Lung microvascular endothelial cell (primary cell): Measurements from ENCODE around the gene OR2T4. TPM values are rescaled to one million over a fixed set of nuclear protein-coding genes. Genes with fewer than 3 reads are reported as not detected.

ENCODE experiments used
- DNase-seq, 2 donors: peaks; one replicate each; pipeline versions ENCODE4 v3.0.0 to v3.0.0-alpha.2; 2010; ENCODE audit warnings: low read depth in 2 of 2
- total RNA-seq: library from RNA; depleted of rRNA; stranded (reverse); fragments of >200 nt; gene quantifications from 2 replicates; pipeline ENCODE4 v1.2.1, GENCODE V29; 2014

The OR2T4 gene
- not detected in 2 replicates for total RNA-seq

DNA sequence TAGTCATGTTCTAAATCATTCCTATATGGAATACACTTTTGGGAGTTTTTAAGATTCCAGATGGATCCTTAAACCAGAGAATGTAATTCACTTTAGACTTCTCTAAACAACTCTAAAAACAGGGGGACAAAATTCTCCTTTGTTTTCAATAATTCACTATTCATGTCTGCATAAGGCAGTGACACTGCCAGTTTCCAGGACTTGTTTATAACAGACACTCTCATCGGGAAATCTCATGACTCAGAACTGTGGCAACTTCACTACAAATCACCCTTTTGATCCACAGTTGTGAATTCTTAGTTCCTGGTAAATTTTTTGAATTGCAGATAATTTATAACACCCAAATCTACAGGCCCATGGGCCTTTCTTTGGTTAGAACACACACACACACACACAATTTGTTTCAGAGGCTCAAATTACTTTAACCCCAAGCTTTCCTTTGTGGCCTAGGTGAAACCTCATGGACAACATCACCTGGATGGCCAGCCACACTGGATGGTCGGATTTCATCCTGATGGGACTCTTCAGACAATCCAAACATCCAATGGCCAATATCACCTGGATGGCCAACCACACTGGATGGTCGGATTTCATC lies at the start of gene OR2T4:
TSS of gene OR2T4 (plus strand) at position 545 of the 595 bp plus-strand sequence. CDS start at position 545, 0 bp downstream.
- no peak for DNase-seq

GRCh38 chr1:248316796-248317195 lies 44.7 kb upstream of the OR2T4 start:
- DNase-seq = no peak

- DNase-seq = no peak
These were observed 37.0 kb upstream of the OR2T4 start, which contains the start of gene OR2M7 for GRCh38 chr1:248324468-248324867. Gene OR2M7 (minus strand): TSS chr1:248324568. CDS start chr1:248324568, 0 bp downstream.

DNA sequence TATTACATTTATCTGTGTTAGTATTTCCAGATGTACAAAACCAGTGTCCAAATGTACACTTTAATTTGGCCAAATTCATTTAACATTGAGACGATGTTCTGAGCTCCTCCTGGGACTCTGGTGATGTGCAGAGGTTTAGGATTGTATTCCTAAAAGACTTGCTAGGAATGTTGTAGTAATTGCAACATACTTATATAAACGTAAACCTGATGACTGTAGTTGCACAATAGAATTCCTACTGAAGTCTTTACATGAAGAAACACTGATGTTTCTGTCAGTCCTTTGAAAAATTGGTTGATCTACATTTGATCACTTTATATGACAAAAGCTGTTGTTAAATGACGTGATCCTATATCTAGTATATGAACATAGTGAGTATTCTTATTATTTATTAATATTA lies 18.0 kb upstream of the OR2T4 start:
- no peak for DNase-seq

- DNase-seq = no peak
These were observed 13.0 kb upstream of the OR2T4 start, which contains the start of gene OR14C36 for GRCh38 chr1:248348475-248348874. Gene OR14C36 (plus strand): TSS chr1:248348775. CDS start chr1:248348775, 0 bp downstream.

- DNase-seq = no peak
These were observed 2.0 kb upstream of the OR2T4 start for GRCh38 chr1:248359415-248359814.

GRCh38 chr1:248366609-248367008 lies 5.1 kb downstream of the OR2T4 start:
- DNase-seq = no peak

- no peak for DNase-seq
These were observed 10.9 kb downstream of the OR2T4 start for GRCh38 chr1:248372394-248372793.

DNA sequence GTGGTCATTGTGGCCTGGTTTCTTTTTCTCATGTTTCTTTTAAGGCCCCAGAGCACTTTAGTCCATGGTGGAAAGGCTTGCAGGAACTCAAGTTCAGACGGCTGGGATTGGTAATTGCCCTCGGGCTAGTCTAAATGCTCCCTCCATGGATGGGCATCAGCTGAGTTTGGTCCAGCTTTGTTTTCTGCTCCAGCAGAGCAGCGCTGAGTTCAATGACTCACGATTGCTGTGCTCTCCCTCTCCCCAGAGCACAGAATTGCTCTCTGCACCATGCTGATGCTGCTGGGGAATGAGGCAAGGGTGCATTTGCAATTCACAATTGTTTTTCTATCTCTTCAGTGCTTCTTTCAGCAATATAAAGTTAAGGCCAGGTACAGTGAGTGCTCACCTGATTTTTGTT lies 12.3 kb downstream of the OR2T4 start:
- no peak for DNase-seq

GRCh38 chr1:248375446-248375845 lies 14.0 kb downstream of the OR2T4 start, which contains the start of gene OR2T6:
Gene OR2T6 (plus strand): TSS chr1:248375746. CDS start chr1:248387609, 11,863 bp downstream.
- DNase-seq = no peak

GRCh38 chr1:248376916-248377315 lies 15.5 kb downstream of the OR2T4 start:
- DNase-seq = no peak

DNA sequence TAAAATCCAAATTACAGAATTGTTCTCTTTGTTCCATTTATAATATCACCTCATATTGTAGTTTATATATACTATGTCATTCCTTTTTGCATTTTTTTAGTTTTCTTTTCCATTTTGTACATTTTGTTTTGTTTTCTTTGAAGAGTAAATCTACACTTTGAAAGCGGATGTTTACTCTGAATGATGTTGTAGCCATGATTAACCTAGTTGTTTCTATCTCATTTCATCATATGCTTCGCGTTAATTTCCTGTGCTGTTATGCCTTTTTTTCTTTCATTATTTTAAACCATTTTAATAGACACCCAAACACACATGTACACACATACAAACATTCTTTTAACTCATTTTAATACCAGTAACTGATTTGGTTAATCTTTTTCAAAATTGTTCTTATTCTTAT lies 19.4 kb downstream of the OR2T4 start:
- DNase-seq = no peak

GRCh38 chr1:248388426-248388825 lies 27.0 kb downstream of the OR2T4 start:
- no peak for DNase-seq

GRCh38 chr1:248393050-248393449 lies 31.6 kb downstream of the OR2T4 start:
- DNase-seq = no peak

- DNase-seq = no peak
These were observed 41.3 kb downstream of the OR2T4 start, which contains the start of gene OR2T1 for GRCh38 chr1:248402748-248403147. Gene OR2T1 (plus strand): TSS chr1:248403048. CDS start chr1:248406148, 3,100 bp downstream.

DNA sequence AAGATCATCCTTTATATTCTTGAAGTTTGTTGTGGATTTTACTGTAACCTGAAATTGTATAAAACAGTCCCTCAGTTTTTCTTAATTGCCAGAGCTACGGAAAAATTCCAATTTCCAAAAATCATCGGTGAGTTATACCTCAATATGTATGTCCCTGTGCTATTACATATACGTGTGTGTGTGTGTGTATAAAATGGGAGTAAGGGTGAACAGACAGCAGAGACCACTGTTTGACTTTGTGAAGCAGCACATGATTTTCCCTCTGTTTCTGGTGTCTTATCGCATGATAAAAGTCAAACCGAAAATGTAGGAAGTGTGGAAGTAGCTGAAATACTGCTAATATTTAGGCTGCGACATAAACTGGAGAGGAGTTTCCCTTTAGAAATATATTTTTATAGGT lies 42.6 kb downstream of the OR2T4 start:
- peak in 1 of 2 donors; percentile 27 for DNase-seq

GRCh38 chr1:248406721-248407692 lies 45.5 kb downstream of the OR2T4 start:
- no peak for DNase-seq

Other genes starting within 250 kb of the OR2T4 start
- gene OR2M5, start 216.5 kb upstream of the OR2T4 start, total RNA-seq = not detected in 2 replicates
- gene OR2M2, start 186.8 kb upstream of the OR2T4 start, total RNA-seq = not detected in 2 replicates
- not detected in 2 replicates for gene OR2M3, start 164.4 kb upstream of the OR2T4 start, total RNA-seq
- gene OR2M4, start 130.2 kb upstream of the OR2T4 start, total RNA-seq = not detected in 2 replicates
- gene OR2T33, start 83.7 kb upstream of the OR2T4 start, total RNA-seq = not detected in 2 replicates
- gene OR2T12, start 58.2 kb upstream of the OR2T4 start, total RNA-seq = not detected in 2 replicates
- not detected in 2 replicates for gene OR2M7, start 37.1 kb upstream of the OR2T4 start, total RNA-seq
- gene OR14C36, start 12.9 kb upstream of the OR2T4 start, total RNA-seq = not detected in 2 replicates
- not detected in 2 replicates for gene OR2T6, start 14.1 kb downstream of the OR2T4 start, total RNA-seq
- not detected in 2 replicates for gene OR2T1, start 41.4 kb downstream of the OR2T4 start, total RNA-seq
- not detected in 2 replicates for gene OR2T2, start 84.0 kb downstream of the OR2T4 start, total RNA-seq
- not detected in 2 replicates for gene OR2T3, start 111.7 kb downstream of the OR2T4 start, total RNA-seq
- not detected in 2 replicates for gene OR2T5, start 126.9 kb downstream of the OR2T4 start, total RNA-seq
- not detected in 2 replicates for gene OR2G6, start 146.4 kb downstream of the OR2T4 start, total RNA-seq
- not detected in 2 replicates for gene OR2T29, start 201.1 kb downstream of the OR2T4 start, total RNA-seq
- gene OR2T34, start 213.1 kb downstream of the OR2T4 start, total RNA-seq = not detected in 2 replicates
- not detected in 2 replicates for gene OR2T10, start 236.0 kb downstream of the OR2T4 start, total RNA-seq